ENCODE results near the gene KIT. TPM values are rescaled to one million over a fixed set of nuclear protein-coding genes. Genes with fewer than 3 reads are reported as not detected.

Gene KIT
- total and polyA plus RNA-seq, 4 donors = 3.9 to 74.4 (median 15.3) TPM

- TF ChIP-seq CTCF (IDR thresholded peaks at IDR 0.05; ENCODE audit: control extremely low read depth, extremely low read depth) = no peak
- no peak overlapping the region for H3K27ac ChIP-seq (ENCODE audit: low read depth in 1 of 2, low read length in 1 of 2)
- no peaks in the 10 kb centered on the region for H3K9me3 ChIP-seq (ENCODE audit: control insufficient read depth in 4 of 4, insufficient read depth in 3 of 4, low read length in 3 of 4)
- WGBS, 2 donors = 72 to 84% methylated on average over 2 of the region's 2 CpGs
- peaks cover 0 to 28% (median 22%) of the 10 kb centered on the region in 5 donors for H3K4me1 ChIP-seq (ENCODE audit: control insufficient read depth in 5 of 5, insufficient read depth in 5 of 5, low read length in 5 of 5)
- H3K4me3 ChIP-seq = no peak overlapping the region
- H3K36me3 ChIP-seq (ENCODE audit: control insufficient read depth in 4 of 4, insufficient read depth in 4 of 4, low read length in 4 of 4) = no peaks in the 10 kb centered on the region
- peak in 1 of 3 donors; percentile 5 for DNase-seq
- ATAC-seq (ENCODE audit: insufficient read depth, low FRiP score) = no peak
- H3K9ac ChIP-seq (ENCODE audit: insufficient read depth in 1 of 2, low read length in 2 of 2) = no peak overlapping the region
- no peaks in the 10 kb centered on the region for H3K27me3 ChIP-seq (ENCODE audit: control insufficient read depth in 3 of 3, insufficient read depth in 3 of 3, low read length in 2 of 3)
Observed at GRCh38 chr4:54779036-54779435, 121.3 kb downstream of the KIT start.

- Histone ChIP-seq H3K9me3 (ENCODE audit: control insufficient read depth in 4 of 4, insufficient read depth in 3 of 4, low read length in 3 of 4) (peaks cover 0 to 2% (median 0%) of the 10 kb centered on the region in 4 donors), H3K9ac (ENCODE audit: insufficient read depth in 1 of 2, low read length in 2 of 2) (no peak overlapping the region), H3K27ac (ENCODE audit: low read depth in 1 of 2, low read length in 1 of 2) (no peak overlapping the region), H3K36me3 (ENCODE audit: control insufficient read depth in 4 of 4, insufficient read depth in 4 of 4, low read length in 4 of 4) (no peaks in the 10 kb centered on the region), H3K27me3 (ENCODE audit: control insufficient read depth in 3 of 3, insufficient read depth in 3 of 3, low read length in 2 of 3) (no peaks in the 10 kb centered on the region), H3K4me3 (no peak overlapping the region), H3K4me1 (ENCODE audit: control insufficient read depth in 5 of 5, insufficient read depth in 5 of 5, low read length in 5 of 5) (peaks cover 0 to 32% (median 25%) of the 10 kb centered on the region in 5 donors)
- 91 to 97% methylated on average over 2 of the region's 2 CpGs for WGBS, 2 donors
- ATAC-seq (ENCODE audit: insufficient read depth, low FRiP score) = no peak
- DNase-seq = no peak
- no peak for TF ChIP-seq CTCF (IDR thresholded peaks at IDR 0.05; ENCODE audit: control extremely low read depth, extremely low read depth)
Observed at GRCh38 chr4:54779476-54780148, 121.9 kb downstream of the KIT start.

GRCh38 chr4:54780149-54780495 lies 122.4 kb downstream of the KIT start:
- ATAC-seq (ENCODE audit: insufficient read depth, low FRiP score) (no peak), DNase-seq (no peak)
- Histone ChIP-seq H3K36me3 (ENCODE audit: control insufficient read depth in 4 of 4, insufficient read depth in 4 of 4, low read length in 4 of 4) (no peaks in the 10 kb centered on the region), H3K9ac (ENCODE audit: insufficient read depth in 1 of 2, low read length in 2 of 2) (no peak overlapping the region), H3K27ac (ENCODE audit: low read depth in 1 of 2, low read length in 1 of 2) (no peak overlapping the region), H3K9me3 (ENCODE audit: control insufficient read depth in 4 of 4, insufficient read depth in 3 of 4, low read length in 3 of 4) (peaks cover 0 to 2% (median 0%) of the 10 kb centered on the region in 4 donors), H3K4me1 (ENCODE audit: control insufficient read depth in 5 of 5, insufficient read depth in 5 of 5, low read length in 5 of 5) (peaks cover 0 to 37% (median 30%) of the 10 kb centered on the region in 5 donors), H3K4me3 (no peak overlapping the region), H3K27me3 (ENCODE audit: control insufficient read depth in 3 of 3, insufficient read depth in 3 of 3, low read length in 2 of 3) (no peaks in the 10 kb centered on the region)
- no peak for TF ChIP-seq CTCF (IDR thresholded peaks at IDR 0.05; ENCODE audit: control extremely low read depth, extremely low read depth)

GRCh38 chr4:54781756-54782155 lies 124.0 kb downstream of the KIT start:
- Histone ChIP-seq H3K36me3 (ENCODE audit: control insufficient read depth in 4 of 4, insufficient read depth in 4 of 4, low read length in 4 of 4) (no peaks in the 10 kb centered on the region), H3K9me3 (ENCODE audit: control insufficient read depth in 4 of 4, insufficient read depth in 3 of 4, low read length in 3 of 4) (peaks cover 0 to 2% (median 0%) of the 10 kb centered on the region in 4 donors), H3K4me3 (no peak overlapping the region), H3K4me1 (ENCODE audit: control insufficient read depth in 5 of 5, insufficient read depth in 5 of 5, low read length in 5 of 5) (peaks cover 0 to 39% (median 31%) of the 10 kb centered on the region in 5 donors), H3K27me3 (ENCODE audit: control insufficient read depth in 3 of 3, insufficient read depth in 3 of 3, low read length in 2 of 3) (no peaks in the 10 kb centered on the region), H3K27ac (ENCODE audit: low read depth in 1 of 2, low read length in 1 of 2) (no peak overlapping the region), H3K9ac (ENCODE audit: insufficient read depth in 1 of 2, low read length in 2 of 2) (no peak overlapping the region)
- no peak for TF ChIP-seq CTCF (IDR thresholded peaks at IDR 0.05; ENCODE audit: control extremely low read depth, extremely low read depth)
- ATAC-seq (ENCODE audit: insufficient read depth, low FRiP score) (no peak), DNase-seq (peak; percentile 77 to 95 (median 94))
- WGBS, 2 donors = 52 to 72% methylated on average over 4 of the region's 4 CpGs
